Motor neuron (in vitro differentiated cells): ENCODE results near the gene CBX8. TPM values are rescaled to one million over a fixed set of nuclear protein-coding genes. Genes with fewer than 3 reads are reported as not detected.
A peak's percentile ranks its signal among the peaks of the same experiment; 100 is the strongest.

ENCODE experiments used
- ATAC-seq, 8 experiments: fragments of 200-7000 bp; cut with Tn5 transposase; replicated peaks in 6 of 8; 2 replicates each; pipeline ENCODE4 v1.8.0; 2021; ENCODE audit warnings: mild to moderate bottlenecking in 8 of 8, moderate library complexity in 8 of 8
- H3K27ac ChIP-seq, 2 donors: fragments of 250-450 bp; sonication (Bioruptor Pico); 2 replicates each; pipeline ENCODE4 v1.9.0; 2021; ENCODE audit warnings: antibody characterized with exemption in 2 of 2, mild to moderate bottlenecking in 2 of 2, moderate library complexity in 1 of 2
- H3K4me1 ChIP-seq, 2 donors: fragments of 250-450 bp; sonication (Bioruptor Pico); replicated peaks in 1 of 2; 2 replicates each; pipeline ENCODE4 v1.6.1; 2021; ENCODE audit warnings: antibody characterized with exemption in 2 of 2, mild to moderate bottlenecking in 2 of 2, moderate library complexity in 1 of 2
- H3K4me3 ChIP-seq, 5 donors: fragments of 250-450 bp; sonication (Bioruptor Pico); 2 replicates each; pipeline ENCODE4 v1.9.0; 2021; ENCODE audit warnings: antibody characterized with exemption in 5 of 5, mild to moderate bottlenecking in 5 of 5, moderate library complexity in 4 of 5
- WGBS, 10 experiments: fragments of 450-650 bp; shearing (Covaris generic); methylation state at CpG; one replicate each; pipeline ENCODE4 v1.0.0; 2022; 5-methylcytosine and 5-hydroxymethylcytosine counted together
- in situ Hi-C, 9 experiments: fragments of 400-800 bp; cut with MboI; loops; one replicate each; pipeline ENCODE4 v1.15.0; 2021; ENCODE audit warnings: low sequenced_read_pairs in 9 of 9, low pct_unique_long_range_greater_than_20kb in 2 of 9; ENCODE audit not compliant: unreplicated experiment in 9 of 9
- total RNA-seq, 8 experiments: library from RNA; unstranded; fragments of 300-600 nt; gene quantifications; 2 replicates each; pipeline versions ENCODE4 v1.2.3 to v1.2.4, GENCODE V29; 2022

The CBX8 gene
- total RNA-seq, 8 experiments from 2014 or later: 4.4 to 16.4 (median 11.9) TPM

GRCh38 chr17:79839356-79840268 lies 42.7 kb upstream of the CBX8 start, which contains the start of gene CBX4:
Gene CBX4 (minus strand): TSS chr17:79839440. CDS start chr17:79839251, 189 bp downstream.
- ATAC-seq: peak; percentile 52 to 77 (median 64)
- 3 to 13% (median 12%) methylated on average over 4 to 10 of the region's 103 CpGs; no CpG with 5 or more reads in 7 of the 10 experiments for WGBS, 10 experiments
- in situ Hi-C loops: no loop called here
- H3K4me3 ChIP-seq: peak within 1 kb of the TSS; percentile 61 to 94 (median 84)
- peak within 1 kb of the TSS; percentile 88 to 91 for H3K27ac ChIP-seq
- peaks cover 52 to 70% of the 10 kb centered on the region in 2 donors for H3K4me1 ChIP-seq

GRCh38 chr17:79838522-79839274 lies 41.8 kb upstream of the CBX8 start:
- in situ Hi-C loops: no loop called here
- peak overlapping the region; percentile 88 to 91 for H3K27ac ChIP-seq
- peak; percentile 3 to 51 (median 6) for ATAC-seq
- 0 to 7% (median 0%) methylated on average over 1 to 3 of the region's 67 CpGs; no CpG with 5 or more reads in 5 of the 10 experiments for WGBS, 10 experiments
- H3K4me3 ChIP-seq: peak overlapping the region; percentile 61 to 94 (median 84)
- H3K4me1 ChIP-seq: peaks cover 52 to 68% of the 10 kb centered on the region in 2 donors

DNA sequence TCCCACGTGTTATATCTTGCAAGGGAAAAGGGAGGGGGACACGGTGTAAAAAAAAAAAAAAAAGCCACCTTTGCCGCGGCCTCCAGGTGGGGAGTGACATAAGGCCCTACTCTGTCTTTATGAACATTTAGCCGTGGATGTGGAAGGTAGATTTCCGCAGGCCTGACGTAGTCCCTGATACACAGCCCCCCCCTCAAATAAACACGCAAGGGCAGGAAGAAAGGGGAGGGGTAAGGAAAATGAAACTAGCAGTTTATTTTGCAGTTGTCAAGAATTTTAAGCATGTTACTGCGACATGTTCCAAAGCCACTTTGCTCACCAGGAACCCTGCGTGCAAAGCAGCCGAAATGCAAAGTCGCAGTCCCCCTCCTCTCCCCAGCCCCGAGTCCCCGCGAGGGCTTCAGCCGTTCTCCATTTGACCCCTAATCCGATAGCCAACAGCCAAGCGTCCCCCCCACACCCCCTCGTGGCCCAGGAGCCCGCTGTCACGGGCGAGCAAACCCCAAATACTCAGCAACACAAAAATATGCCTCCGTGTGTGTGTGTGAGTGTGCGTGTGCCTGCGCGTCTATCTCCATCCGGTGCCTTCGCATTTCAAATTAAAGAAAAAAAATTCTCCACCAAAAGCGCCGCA lies 41.1 kb upstream of the CBX8 start:
- in situ Hi-C loops: no loop called here
- Histone ChIP-seq H3K4me3 (peak overlapping the region; percentile 61 to 94 (median 84)), H3K27ac (peak overlapping the region; percentile 88 to 91), H3K4me1 (peaks cover 52 to 66% of the 10 kb centered on the region in 2 donors)
- 0 to 10% (median 0%) methylated on average over 1 to 6 of the region's 30 CpGs; no CpG with 5 or more reads in 3 of the 10 experiments for WGBS, 10 experiments
- no peak for ATAC-seq

DNA sequence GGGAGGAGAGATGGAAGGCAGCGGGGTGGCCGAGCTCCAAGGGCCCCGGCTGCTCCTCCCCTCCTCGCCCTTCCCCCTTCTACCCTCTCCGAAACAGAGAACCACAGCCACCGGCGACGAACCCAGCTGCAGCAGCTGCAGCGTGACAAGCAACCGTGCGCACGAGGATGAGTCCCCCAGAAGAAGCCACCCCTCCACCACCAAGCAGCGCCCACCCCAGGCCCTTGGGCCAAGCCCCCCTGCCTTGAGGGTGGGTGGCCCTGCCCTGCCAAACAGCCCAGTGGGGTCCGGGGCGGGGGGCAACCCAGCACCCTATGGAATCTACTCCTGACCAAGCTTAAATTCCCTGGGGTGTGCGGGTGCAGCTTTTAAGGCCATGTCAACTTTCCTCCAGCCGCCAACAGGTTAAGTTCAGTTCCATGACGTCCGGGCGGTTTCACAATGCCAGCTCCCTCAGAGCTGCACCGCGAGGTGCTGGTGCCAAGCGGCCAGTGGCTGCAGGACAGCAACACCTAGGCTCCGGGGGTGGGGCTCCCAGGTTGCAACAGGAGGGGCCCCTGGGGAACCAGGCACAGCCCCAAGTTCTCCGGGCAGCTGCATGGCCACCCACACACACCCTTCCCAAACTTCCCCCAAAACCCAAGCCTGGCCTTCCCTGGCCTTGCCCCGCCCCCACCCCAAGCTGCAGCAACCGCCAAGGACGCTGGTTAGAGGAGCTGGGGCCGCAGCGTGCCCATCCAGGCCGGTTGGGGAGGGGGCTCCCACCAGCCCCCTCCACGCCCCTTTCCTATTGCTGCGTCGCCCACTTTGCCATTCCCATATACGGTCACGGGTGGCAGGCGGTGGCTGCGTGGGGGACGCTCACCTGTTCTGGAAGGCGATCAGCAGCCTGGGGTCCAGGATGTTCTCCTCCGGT lies 40.4 kb upstream of the CBX8 start:
- peak overlapping the region; percentile 50 to 91 for H3K27ac ChIP-seq
- WGBS, 10 experiments: 20 to 60% methylated on average over 1 of the region's 41 CpGs; no CpG with 5 or more reads in 8 of the 10 experiments
- peaks cover 54 to 66% of the 10 kb centered on the region in 2 donors for H3K4me1 ChIP-seq
- peak overlapping the region; percentile 61 to 94 (median 84) for H3K4me3 ChIP-seq
- ATAC-seq: peak in 2 of 8 experiments; percentile 0 to 1
- in situ Hi-C loops: no loop called here

GRCh38 chr17:79836510-79836971 lies 39.7 kb upstream of the CBX8 start:
- H3K4me3 ChIP-seq: peak overlapping the region; percentile 61 to 94 (median 84)
- in situ Hi-C loops: no loop called here
- peak in 5 of 8 experiments; percentile 0 to 9 (median 4) for ATAC-seq
- WGBS, 10 experiments: 0 to 90% (median 9%) methylated on average over 2 to 8 of the region's 18 CpGs; no CpG with 5 or more reads in 6 of the 10 experiments
- H3K4me1 ChIP-seq: peaks cover 61 to 66% of the 10 kb centered on the region in 2 donors
- H3K27ac ChIP-seq: peak overlapping the region; percentile 50 to 91

DNA sequence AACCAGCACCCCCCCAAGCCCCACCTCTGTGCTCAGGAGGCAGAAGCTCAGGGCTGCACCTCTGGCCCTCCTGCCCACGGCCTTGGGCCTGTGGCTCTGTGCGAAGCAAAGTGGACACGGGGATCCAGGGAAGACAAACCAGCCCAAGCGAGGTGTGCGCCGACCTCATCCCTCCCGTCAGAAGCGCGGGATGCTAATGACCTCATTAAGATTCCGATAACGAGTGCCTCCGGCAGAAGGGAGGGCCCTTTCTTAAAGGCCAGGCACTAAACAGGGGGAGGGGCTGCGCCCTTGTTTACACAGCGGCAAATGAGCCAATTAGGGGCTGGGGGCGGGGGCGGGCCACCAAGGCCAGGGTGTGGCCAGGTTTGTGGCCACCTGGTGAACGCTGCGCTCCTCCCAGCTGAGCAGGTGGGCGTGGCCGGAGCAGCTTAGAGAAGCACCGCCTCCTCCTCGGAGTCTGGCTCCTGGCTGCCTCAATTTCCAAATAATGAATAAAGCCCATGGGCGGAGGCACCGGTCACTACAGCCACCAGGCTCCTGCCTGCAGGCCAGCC lies 39.2 kb upstream of the CBX8 start:
- Histone ChIP-seq H3K4me3 (peak overlapping the region; percentile 61 to 94 (median 84)), H3K4me1 (peaks cover 63 to 68% of the 10 kb centered on the region in 2 donors), H3K27ac (peak overlapping the region in 1 of 2 donors; percentile 91)
- WGBS, 10 experiments: 90% methylated on average over 2 of the region's 24 CpGs; no CpG with 5 or more reads in 9 of the 10 experiments
- in situ Hi-C loops: no loop called here
- peak in 5 of 8 experiments; percentile 4 to 19 (median 16) for ATAC-seq

DNA sequence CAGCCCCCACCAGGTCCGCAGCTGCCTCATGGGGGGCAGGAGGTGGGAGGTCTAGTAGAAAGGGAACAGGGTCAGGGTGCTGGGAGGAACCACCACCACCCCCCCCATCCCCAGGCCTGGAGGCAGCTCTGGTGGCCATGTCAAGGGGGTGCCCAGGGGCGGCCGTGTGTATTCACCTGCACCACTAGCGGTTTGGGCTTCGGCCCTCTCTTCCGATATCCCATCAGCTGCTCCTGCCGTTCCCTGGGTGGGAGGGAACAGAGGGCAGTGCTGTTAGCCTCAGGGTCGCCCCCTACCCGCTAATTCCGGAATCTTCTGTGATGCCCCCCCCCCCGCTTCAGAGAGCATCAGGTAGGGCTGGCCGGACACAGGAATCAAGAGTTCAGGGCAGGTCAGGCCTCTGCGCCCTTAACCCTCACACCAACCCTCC lies 38.6 kb upstream of the CBX8 start:
- peak overlapping the region in 4 of 5 donors; percentile 61 to 94 (median 78) for H3K4me3 ChIP-seq
- no peak for ATAC-seq
- in situ Hi-C loops: no loop called here
- WGBS, 10 experiments: no CpG with 5 or more reads among the region's 13 CpGs
- H3K27ac ChIP-seq: no peak overlapping the region
- H3K4me1 ChIP-seq: peaks cover 63 to 68% of the 10 kb centered on the region in 2 donors

GRCh38 chr17:79834565-79835469 lies 37.9 kb upstream of the CBX8 start:
- in situ Hi-C loops: no loop called here
- no peak for ATAC-seq
- Histone ChIP-seq H3K4me3 (peak overlapping the region in 2 of 5 donors; percentile 73 to 84), H3K27ac (no peak overlapping the region), H3K4me1 (peaks cover 63 to 67% of the 10 kb centered on the region in 2 donors)
- WGBS, 10 experiments: 70 to 91% (median 87%) methylated on average over 2 to 17 of the region's 61 CpGs; no CpG with 5 or more reads in 3 of the 10 experiments

DNA sequence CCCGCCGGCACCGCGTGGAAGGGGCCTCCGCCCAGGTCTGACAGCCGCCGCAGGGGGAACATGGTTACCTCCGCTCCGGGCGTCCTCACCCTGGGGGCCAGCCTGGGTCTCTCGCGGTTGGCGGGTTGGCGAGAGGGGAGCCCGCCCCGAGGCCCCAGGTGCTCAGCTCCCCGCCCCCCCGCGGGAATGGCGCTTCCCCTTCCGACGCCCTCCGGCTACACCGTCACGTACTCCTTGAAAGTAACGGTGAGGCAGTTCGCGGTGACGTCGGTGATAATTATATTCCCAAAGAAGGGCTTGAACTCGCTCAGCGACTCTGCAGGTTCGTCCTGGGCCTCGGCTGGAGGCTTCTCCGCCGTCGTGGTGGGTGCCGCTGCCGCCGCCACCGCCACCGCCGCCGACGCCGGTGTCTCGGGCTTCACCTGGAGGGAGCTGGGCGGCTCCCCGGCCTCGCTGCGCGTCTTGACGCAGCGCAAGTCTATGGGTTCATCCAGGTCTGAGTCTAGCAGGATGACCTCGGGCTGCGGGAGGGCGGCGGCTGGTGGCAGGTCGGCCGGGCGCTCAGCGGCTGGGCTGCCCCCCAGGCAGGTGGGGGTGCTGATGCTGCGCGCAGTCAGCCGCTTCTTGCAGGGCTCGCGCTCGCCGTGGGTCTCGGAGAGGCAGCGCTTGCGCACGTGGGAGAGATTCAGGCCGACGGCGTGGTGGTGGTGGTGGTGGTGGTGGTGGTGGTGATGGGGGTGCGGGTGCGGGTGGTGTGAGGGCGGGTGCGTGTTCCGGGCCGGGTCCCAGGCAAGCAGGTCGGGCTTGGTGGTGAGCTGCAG lies 37.1 kb upstream of the CBX8 start:
- in situ Hi-C loops: no loop called here
- H3K4me1 ChIP-seq: peaks cover 66 to 76% of the 10 kb centered on the region in 2 donors

GRCh38 chr17:79833110-79833450 lies 36.2 kb upstream of the CBX8 start:
- Histone ChIP-seq H3K4me3 (peak overlapping the region; percentile 17 to 84 (median 28)), H3K4me1 (peaks cover 74 to 85% of the 10 kb centered on the region in 2 donors), H3K27ac (no peak overlapping the region)
- in situ Hi-C loops: no loop called here
- ATAC-seq: no peak
- WGBS, 10 experiments: 17 to 100% (median 56%) methylated on average over 1 to 7 of the region's 7 CpGs

More for the DNA sequence above, 37.1 kb upstream of the CBX8 start:
- peak overlapping the region in 4 of 5 donors; percentile 26 to 84 (median 34) for H3K4me3 ChIP-seq
- 56 to 80% (median 80%) methylated on average over 1 to 13 of the region's 83 CpGs; no CpG with 5 or more reads in 7 of the 10 experiments for WGBS, 10 experiments
- no peak for ATAC-seq
- H3K27ac ChIP-seq: no peak overlapping the region
